ENCODE results near the gene IGHMBP2.

GRCh38 chr11:68882391-68882790, 21.3 kb upstream of the IGHMBP2 start:
- no peak for TF ChIP-seq EZH2phosphoT487 (IDR thresholded peaks at IDR 0.05; ENCODE audit: insufficient read depth, low read depth)
- TF ChIP-seq EZH2 (IDR thresholded peaks at IDR 0.05; ENCODE audit: insufficient read depth, poor library complexity, severe bottlenecking): no peak

Measured in GM23248 (cell line).